Stimulated activated CD4-positive, alpha-beta T cell treated with anti-CD3 and anti-CD28 coated beads, Interleukin-4, amount 100 ng/mL, for 4 hours (primary cell): ENCODE measurements around the gene CRIP1.
A peak's percentile ranks its signal among the peaks of the same experiment; 100 is the strongest.

ENCODE experiments used
- DNase-seq, 2 experiments: peaks; one replicate each; pipeline ENCODE4 v3.0.0-alpha.2; 2020

Gene CRIP1

GRCh38 chr14:105536691-105537579, 50.2 kb downstream of the CRIP1 start:
- DNase-seq, result no peak

GRCh38 chr14:105537580-105538474, 51.1 kb downstream of the CRIP1 start:
- DNase-seq, result peak; percentile 70 to 71
